Natural killer cell treated with Interleukin-12 subunit alpha and Interleukin-12 subunit beta and Interleukin-15 and Interleukin-18, amount 100 ng/mL, for 72 hours (primary cell): ENCODE measurements around the gene ABCA4. TPM values are rescaled to one million over a fixed set of nuclear protein-coding genes. Genes with fewer than 3 reads are reported as not detected.

ENCODE experiments used
- ATAC-seq, 2 donors: fragments of 150-1000 bp; cut with Tn5 transposase in 1 of 2; sonication (Bioruptor Pico), chemical (Tn5 transposase) in 1 of 2; 2 replicates each; pipeline ENCODE4 v1.10.0; 2021
- DNase-seq: peaks from one replicate; pipeline ENCODE4 v3.0.0; 2022; ENCODE audit warnings: low spot score
- H3K27ac Mint-ChIP-seq, 2 donors: 1 replicate in 1 of 2; 2 replicates in 1 of 2; pipeline ENCODE4 v1.8.0; 2022; ENCODE audit warnings: mixed read lengths in 2 of 2, mild to moderate bottlenecking in 1 of 2, moderate library complexity in 1 of 2
- H3K27me3 Mint-ChIP-seq, 2 donors: 1 replicate in 1 of 2; 2 replicates in 1 of 2; pipeline ENCODE4 v1.8.0; 2022; ENCODE audit warnings: mixed read lengths in 2 of 2
- H3K36me3 Mint-ChIP-seq: one replicate; pipeline ENCODE4 v1.8.0; 2022; ENCODE audit warnings: mixed read lengths
- H3K4me1 Mint-ChIP-seq, 2 donors: 1 replicate in 1 of 2; 2 replicates in 1 of 2; pipeline ENCODE4 v1.8.0; 2022; ENCODE audit warnings: low read depth in 2 of 2, mixed read lengths in 2 of 2, mild to moderate bottlenecking in 1 of 2
- H3K4me3 Mint-ChIP-seq: one replicate; pipeline ENCODE4 v1.8.0; 2022; ENCODE audit warnings: mixed read lengths
- H3K9me3 Mint-ChIP-seq: 2 replicates; pipeline ENCODE4 v1.8.0; 2022; ENCODE audit warnings: mixed read lengths
- total RNA-seq, 2 donors: library from RNA; stranded (reverse); gene quantifications; one replicate each; pipeline ENCODE4 v1.2.3, GENCODE V29; 2022

The ABCA4 gene
- total RNA-seq, 2 donors from 2014 or later: not detected

DNA sequence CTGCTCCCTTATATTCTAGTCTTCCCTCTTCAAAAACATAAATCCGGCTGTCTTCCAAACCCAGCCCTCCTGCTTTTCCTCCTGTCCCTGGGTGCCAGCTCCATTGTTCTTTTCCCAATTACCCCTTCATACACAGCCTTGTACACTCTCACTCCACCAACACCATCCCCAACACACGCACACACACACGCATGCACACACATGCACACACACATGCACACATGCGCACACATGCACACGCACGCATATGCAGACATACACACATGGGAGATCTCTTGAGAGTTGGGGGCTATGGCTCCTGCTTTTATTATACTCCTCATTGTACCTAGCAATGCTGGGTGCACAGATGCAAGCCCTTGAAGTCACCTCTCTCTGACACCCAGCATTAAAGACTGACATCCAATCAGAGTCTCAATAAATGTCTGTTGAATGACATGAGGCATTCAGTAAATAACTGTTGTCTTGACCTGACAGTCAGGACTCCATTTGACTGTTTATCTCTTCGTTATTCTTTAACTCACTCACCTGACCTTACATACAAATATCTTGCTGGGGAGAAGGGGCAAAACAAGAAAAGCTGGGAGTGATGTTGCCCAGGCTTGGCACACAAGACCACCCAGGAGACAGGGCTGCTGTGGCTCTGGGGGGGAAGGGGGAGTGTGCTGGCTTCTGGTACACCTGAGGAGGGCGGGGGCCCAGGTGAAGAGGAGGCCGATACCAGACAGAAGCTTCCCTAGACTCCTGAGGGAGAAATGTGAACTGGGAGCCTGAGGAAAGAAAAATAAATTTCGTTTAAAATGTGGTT is 16.0 kb downstream of the ABCA4 start:
- Mint-ChIP-seq H3K27ac (no peak overlapping the region), H3K4me1 (no peaks in the 10 kb centered on the region), H3K4me3 (no peak overlapping the region), H3K9me3 (no peaks in the 10 kb centered on the region), H3K27me3 (peaks cover 27 to 37% of the 10 kb centered on the region in 2 donors), H3K36me3 (no peaks in the 10 kb centered on the region)
- DNase-seq (no peak), ATAC-seq (no peak)

DNA sequence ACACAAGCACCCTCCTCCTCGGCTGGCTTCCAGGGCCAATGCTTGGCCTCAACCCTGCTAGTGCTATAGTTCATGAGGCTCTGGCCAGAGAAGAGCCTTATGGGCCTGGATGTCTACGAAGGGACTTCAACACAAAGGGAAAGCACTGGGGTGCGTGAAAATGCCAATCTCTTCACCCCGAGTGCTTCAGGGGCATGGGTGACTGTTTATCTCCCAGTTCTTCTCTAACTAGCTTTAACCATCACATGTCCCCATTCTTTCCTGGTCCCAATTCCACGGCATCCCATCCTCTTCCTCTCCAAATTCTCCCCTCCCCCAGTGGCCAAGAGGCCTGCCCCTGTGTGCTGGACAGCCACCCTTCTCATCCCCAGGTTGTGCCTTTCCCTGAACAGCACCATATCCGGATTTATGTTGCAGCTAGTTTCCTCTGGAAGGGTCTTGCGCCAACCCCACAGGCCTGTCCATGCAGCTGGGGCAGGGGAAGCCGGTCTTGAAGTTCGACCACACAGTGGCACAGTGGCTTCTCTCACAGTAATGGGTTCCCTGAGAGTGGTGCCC is 16.7 kb downstream of the ABCA4 start:
- ATAC-seq (no peak), DNase-seq (no peak)
- Mint-ChIP-seq H3K4me3 (no peak overlapping the region), H3K36me3 (no peaks in the 10 kb centered on the region), H3K4me1 (no peaks in the 10 kb centered on the region), H3K27me3 (peaks cover 27 to 37% of the 10 kb centered on the region in 2 donors), H3K27ac (no peak overlapping the region), H3K9me3 (no peaks in the 10 kb centered on the region)

DNA sequence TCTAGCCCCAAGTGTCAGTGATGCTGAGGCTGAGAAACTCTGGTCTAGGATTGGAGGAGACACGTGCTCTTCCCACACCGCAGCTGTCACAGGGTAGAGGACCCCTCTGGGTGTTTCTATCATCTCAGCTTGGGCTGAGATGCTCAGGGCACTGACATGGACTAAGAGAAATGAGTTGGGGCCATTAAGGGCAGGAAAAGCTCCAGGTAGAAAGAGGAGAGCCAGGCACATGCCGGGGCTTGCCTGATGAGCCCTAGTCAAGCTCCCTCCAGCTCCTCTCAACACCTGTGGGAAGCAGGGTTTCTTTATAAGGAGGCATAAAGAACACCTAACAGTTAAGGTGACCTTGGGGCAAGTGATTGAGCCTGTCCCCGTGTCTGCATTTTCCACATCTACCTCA is 17.3 kb downstream of the ABCA4 start:
- Mint-ChIP-seq H3K27me3 (peaks cover 27 to 37% of the 10 kb centered on the region in 2 donors), H3K4me1 (no peaks in the 10 kb centered on the region), H3K9me3 (no peaks in the 10 kb centered on the region), H3K27ac (no peak overlapping the region), H3K4me3 (no peak overlapping the region), H3K36me3 (no peaks in the 10 kb centered on the region)
- ATAC-seq (no peak), DNase-seq (no peak)

DNA sequence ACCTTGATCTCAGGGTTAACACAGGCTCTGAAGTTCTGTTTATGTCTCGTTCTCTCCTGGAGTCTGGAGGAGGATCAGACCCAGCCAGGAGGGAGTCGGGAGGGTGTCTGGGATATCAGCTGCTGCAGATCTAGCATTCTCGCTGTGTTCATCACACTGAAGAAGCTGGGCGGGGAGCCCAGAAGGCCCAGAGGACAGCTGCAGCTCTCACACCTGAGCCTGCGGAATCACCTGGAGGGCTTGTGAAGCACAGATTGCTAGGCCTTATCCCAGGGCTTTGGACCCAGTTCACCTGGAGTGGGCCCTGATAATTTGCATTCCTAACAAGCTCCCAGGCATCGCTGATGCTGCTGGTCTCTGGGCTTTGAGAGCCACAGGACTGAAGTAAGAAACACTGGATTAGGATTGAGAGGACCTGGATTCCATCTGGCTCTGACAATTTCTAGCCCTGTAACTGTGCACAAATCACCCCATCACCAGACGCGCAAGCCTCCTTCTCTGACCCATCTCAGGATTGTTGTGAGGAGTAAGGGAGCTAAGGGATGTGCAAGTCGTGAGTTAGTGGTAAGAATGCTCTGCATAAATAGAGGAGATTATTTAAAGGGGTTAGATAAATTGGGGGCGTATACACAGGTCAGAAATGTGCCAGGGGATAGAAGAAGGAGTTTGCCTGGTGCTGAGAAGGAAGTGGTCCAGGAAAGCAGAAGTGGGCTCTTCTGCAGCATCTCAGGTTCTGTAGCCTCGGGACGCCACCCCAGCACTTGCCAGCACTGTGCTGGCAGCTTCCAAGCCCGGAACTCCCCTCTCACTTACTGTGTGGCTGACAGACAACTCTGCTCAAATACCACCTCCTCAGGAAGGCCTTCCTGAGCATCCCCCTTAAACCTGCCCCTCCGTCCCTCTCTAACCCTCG is 19.1 kb downstream of the ABCA4 start:
- Mint-ChIP-seq H3K9me3 (no peaks in the 10 kb centered on the region), H3K36me3 (no peaks in the 10 kb centered on the region), H3K27ac (no peak overlapping the region), H3K4me3 (no peak overlapping the region), H3K27me3 (peaks cover 10 to 21% of the 10 kb centered on the region in 2 donors), H3K4me1 (no peaks in the 10 kb centered on the region)
- ATAC-seq (peak in 1 of 2 donors; percentile 4), DNase-seq (no peak)

DNA sequence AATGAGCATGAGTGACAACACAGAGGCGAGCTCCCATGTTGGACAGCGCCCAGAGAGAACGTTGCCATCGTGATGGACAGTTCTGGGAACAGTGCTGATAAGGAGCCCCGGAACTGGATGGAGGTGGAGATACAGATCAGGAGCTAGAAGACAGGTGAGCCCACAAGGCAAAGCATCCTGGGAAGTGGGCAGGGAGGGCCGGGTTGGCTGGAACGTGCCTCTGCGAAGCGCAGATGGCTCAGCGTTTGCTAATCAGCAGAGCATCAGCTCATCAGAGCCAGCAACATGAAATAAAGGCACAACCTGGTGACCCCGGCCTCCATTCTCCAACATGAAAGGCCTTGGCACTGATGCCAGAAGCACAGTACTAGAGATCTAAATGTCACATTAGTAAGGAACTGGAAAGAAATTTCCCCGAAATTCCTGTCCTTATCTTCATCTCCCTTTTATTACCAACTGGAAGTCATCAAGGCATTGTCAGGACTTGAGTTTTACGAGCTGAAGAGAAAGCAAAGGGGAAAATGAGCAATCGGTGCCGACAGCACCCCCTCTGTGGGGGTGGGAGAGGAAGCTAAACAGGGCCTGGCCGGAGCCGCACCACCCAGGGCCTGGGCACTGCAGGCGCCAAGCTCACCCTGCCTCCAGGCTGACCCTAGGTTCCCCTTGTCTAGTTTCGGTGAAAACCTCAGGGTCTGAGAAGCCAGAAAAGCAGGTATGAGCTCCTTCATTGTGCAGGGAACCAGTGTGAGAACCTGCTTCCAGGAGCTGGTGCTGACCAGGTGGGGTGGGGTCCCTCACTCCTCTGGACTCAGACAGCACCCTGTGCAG is 19.9 kb downstream of the ABCA4 start:
- Mint-ChIP-seq H3K36me3 (no peaks in the 10 kb centered on the region), H3K9me3 (no peaks in the 10 kb centered on the region), H3K27ac (no peak overlapping the region), H3K4me1 (no peaks in the 10 kb centered on the region), H3K4me3 (no peak overlapping the region), H3K27me3 (peaks cover 10 to 17% of the 10 kb centered on the region in 2 donors)
- no peak for DNase-seq
- peak in 1 of 2 donors; percentile 11 for ATAC-seq

DNA sequence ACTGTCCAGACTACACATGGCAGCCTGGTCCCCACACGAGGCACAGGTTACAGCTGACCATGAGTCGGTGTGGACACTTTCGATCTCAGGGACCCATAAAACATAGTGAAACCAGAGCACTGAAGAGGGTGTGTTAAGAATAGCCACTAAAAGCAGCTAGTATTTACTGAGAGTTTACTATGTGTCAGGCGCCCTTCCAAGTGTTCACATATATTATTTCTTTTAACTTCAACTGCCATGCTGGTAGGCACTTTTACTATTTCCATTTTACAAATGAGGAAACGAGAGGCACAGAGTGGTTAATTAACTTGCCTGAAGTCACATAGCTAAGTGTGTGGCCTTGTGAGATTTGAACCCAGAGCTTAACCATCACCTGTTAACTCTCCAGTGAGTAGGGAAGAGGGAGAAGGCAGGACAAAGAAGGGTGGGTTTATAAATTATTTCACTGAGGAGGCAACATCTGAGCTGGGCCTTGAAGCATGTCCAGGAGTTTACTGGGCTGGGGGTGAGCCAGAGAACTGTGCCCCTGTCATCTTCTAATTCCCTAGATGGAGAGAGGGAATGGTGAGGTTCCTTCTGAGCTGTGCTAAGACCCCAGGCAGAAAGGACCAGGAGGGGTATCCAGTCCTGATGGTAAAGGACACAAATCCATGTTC is 20.7 kb downstream of the ABCA4 start:
- H3K27me3 Mint-ChIP-seq: peaks cover 9 to 17% of the 10 kb centered on the region in 2 donors
- H3K4me1 Mint-ChIP-seq: no peaks in the 10 kb centered on the region
- H3K27ac Mint-ChIP-seq: no peak overlapping the region
- H3K9me3 Mint-ChIP-seq: no peaks in the 10 kb centered on the region
- DNase-seq: no peak
- no peak overlapping the region for H3K4me3 Mint-ChIP-seq
- no peak for ATAC-seq
- no peaks in the 10 kb centered on the region for H3K36me3 Mint-ChIP-seq

DNA sequence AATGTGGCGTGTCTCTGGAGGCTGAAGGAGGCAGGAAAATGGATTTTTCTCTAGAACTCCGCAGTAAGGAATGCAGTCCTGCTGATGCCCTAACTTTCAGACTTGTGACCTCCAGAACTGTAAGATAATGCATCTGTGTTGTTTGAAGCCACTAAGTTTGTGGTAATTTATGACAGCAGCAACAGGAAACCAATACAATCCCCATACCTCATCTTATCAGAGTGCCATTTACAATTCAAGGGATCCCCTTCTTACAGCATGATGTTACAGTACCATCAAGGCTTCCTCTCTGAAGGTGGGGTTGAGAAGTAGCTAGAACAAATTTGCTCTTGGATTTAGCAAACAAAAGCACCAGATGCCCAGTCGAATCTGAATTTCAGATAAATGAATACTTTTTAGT is 21.6 kb downstream of the ABCA4 start:
- H3K4me1 Mint-ChIP-seq: no peaks in the 10 kb centered on the region
- no peak for DNase-seq
- H3K27ac Mint-ChIP-seq: no peak overlapping the region
- no peaks in the 10 kb centered on the region for H3K36me3 Mint-ChIP-seq
- H3K9me3 Mint-ChIP-seq: no peaks in the 10 kb centered on the region
- ATAC-seq: no peak
- H3K4me3 Mint-ChIP-seq: no peak overlapping the region
- H3K27me3 Mint-ChIP-seq: peaks cover 0 to 9% of the 10 kb centered on the region in 2 donors

DNA sequence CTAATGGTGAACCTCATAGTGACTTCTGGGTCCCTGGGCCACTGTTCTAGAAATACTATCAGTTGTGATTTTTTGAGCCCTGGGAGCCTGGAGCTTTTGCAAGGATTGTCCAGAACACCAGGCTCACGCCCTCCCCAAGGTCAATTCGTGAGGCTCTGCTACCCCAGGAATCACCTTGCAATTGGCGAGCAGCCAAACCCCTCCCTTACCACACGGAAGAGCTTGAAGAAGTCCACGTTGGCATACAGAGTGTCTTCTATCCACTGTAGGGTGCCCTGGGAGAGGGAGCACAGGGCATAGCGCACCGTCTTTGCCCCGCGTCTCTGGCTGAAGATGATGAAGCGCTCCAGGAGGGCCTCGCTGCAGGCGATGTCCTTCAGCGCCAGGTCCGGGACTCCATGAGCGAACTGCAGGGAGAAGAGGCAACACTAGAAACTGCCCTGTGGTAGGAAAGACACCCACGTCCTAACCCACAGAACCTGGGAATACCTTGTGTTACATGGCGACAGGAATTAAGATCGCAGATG is 22.3 kb downstream of the ABCA4 start:
- DNase-seq (no peak), ATAC-seq (no peak)
- Mint-ChIP-seq H3K36me3 (no peaks in the 10 kb centered on the region), H3K4me3 (no peak overlapping the region), H3K27me3 (peaks cover 0 to 7% of the 10 kb centered on the region in 2 donors), H3K9me3 (no peaks in the 10 kb centered on the region), H3K4me1 (no peaks in the 10 kb centered on the region), H3K27ac (no peak overlapping the region)

DNA sequence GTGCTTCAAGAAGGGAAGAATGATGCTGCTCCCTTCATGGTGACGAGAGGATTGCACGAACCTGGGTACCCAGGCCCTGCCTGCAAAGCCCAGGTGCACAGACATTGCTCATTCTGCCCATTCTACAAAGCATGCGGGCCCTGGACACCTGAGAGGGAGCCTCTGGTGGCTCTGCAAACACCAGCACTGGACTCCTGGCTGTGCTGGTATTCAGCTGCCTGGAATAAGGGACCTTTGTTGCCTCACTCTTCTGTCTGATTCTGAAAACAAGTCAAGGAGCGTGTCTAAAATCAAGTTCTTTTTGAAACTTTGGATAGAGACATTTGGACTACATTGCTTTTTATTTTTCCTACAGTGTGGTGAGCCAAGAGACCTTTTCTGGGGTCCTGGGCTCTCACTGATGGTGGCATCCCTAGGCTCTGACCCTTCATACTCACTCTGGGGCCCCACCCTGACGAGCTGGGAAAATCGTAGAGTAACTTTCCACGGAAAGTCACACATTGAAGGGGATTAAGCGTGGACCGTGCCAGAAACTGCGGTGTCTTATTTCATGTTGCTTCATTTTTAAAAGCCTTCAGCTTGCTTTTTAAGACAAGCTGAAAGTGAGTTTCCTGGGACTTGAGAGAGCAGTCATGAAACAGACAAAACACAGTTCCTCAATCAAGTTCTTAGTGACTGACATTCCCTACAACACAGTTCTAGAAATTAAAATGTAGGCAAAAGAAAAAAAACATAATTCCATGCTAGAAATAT is 24.0 kb downstream of the ABCA4 start:
- Mint-ChIP-seq H3K36me3 (no peaks in the 10 kb centered on the region), H3K4me3 (no peak overlapping the region)
- no peak for ATAC-seq

DNA sequence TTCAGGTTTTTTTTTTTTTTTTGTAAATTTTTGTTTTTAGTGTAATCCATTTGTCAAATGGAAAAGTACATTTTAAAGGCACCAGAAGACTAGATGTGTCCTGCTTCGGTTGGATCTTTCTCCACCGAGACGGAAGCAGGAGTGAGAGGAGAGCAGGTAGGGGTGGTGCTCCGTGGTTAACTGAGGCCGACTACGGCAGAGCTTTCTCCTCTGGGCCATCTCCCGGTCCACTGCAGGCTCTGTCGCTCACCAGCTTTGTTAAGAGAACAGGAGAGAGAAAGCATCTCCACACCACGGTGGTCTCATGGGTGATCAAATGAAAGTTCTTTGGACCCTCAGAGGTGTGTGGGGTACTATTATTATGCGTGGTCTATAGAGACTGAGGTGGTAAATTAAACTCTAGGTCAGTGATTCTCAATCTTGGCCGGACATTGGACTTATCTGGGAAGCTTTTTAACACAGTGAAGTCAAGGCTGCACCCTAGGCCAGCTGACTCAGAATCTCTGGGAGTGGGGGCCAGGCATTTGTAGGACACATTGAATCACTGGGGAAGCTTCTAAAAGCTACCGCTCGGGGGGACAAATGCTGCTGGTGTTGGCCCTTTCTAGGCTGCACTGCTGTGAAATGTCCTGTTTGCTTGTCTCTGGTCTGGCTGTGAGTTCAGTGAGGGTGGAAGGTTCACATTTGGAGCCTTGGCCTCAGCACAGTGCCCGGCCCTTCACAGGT is 25.0 kb downstream of the ABCA4 start:
- peaks cover 10 to 16% of the 10 kb centered on the region in 2 donors for H3K4me1 Mint-ChIP-seq
- DNase-seq (no peak), ATAC-seq (no peak)
- no peak overlapping the region for H3K27ac Mint-ChIP-seq
- H3K36me3 Mint-ChIP-seq: no peaks in the 10 kb centered on the region
- H3K27me3 Mint-ChIP-seq: peaks cover 0 to 6% of the 10 kb centered on the region in 2 donors
- no peaks in the 10 kb centered on the region for H3K9me3 Mint-ChIP-seq
- no peak overlapping the region for H3K4me3 Mint-ChIP-seq

More for the DNA sequence above, 24.0 kb downstream of the ABCA4 start:
- Mint-ChIP-seq H3K4me1 (peaks cover 7 to 10% of the 10 kb centered on the region in 2 donors), H3K27me3 (peaks cover 0 to 2% of the 10 kb centered on the region in 2 donors), H3K27ac (no peak overlapping the region), H3K9me3 (no peaks in the 10 kb centered on the region)
- no peak for DNase-seq

DNA sequence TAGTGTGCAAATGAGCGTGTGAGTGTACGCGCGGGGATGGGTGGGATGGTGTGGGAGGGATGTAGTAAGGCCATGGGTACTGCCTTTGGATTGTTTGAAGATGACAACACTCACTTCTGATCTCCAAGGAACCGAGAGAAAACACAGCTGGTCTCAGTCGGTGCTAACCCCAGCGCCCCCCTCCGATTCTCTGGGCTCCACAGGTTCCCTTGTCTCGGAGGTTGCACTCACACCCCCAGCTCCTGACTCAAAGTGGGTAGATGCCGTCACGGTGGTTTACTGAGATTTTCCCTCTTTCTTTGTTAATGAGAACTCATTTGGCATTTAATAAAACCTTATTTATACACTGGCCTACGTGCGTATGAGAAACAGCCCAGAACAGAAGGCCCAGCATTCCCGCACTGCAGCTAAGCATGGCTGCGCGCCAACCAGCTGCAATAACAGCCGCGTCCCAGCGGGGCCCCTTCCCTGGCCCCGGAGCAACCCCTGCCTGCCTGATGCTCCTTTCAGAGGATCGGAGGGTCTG is 25.8 kb downstream of the ABCA4 start:
- H3K27me3 Mint-ChIP-seq: peaks cover 0 to 13% of the 10 kb centered on the region in 2 donors
- no peak overlapping the region for H3K4me3 Mint-ChIP-seq
- ATAC-seq (no peak), DNase-seq (no peak)
- H3K9me3 Mint-ChIP-seq: no peaks in the 10 kb centered on the region
- H3K36me3 Mint-ChIP-seq: no peaks in the 10 kb centered on the region
- no peak overlapping the region for H3K27ac Mint-ChIP-seq
- H3K4me1 Mint-ChIP-seq: peaks cover 10 to 21% of the 10 kb centered on the region in 2 donors
